NCI-H2081 (cell line): Measurements from ENCODE around the gene MEGF11.
A peak's percentile ranks its signal among the peaks of the same experiment; 100 is the strongest.

ENCODE experiments used
- DNase-seq, 2 experiments: peaks; one replicate each; lab custom pipeline; 2025; lab: John Stamatoyannopoulos, UW

Gene MEGF11

DNA sequence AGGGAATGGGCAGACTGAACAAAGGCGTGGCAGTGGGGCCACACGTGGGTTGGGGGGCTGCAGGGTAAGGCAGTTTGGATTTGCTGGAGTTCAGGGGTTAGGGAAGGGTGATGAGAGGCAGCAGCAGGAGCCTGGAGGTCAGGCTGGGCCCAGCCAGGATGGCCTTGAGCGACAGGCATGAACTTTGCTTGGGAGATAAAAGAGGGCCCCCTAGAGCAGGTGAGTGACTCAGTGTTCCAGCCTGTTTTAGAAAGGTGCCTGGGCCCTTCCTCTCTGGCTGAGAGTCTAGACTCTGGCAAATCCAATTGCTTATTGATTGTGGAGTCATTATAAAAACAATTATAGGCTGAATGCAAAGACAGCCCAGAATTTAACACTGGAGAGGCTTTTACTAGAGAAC is 309.1 kb downstream of the MEGF11 start:
- no peak for DNase-seq

DNA sequence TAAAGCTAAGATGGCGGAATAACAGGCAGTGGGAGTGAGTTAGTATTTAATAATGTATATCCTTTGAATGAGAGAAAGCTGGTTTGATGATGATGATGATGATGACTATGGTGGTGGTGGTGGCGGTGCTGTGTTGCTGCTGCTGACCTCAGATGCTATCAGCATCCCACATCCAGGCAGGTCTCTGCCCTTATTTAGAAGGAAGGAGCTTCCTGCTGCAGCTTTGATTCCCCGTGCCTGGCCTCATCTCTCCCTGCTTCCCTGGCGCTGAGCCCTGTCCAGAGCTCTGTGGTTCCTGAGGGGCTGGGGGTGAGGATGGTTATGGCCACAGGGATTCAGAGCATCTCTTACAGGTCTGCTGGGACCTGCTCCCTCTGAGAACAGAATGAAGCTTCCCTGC is 311.1 kb downstream of the MEGF11 start:
- no peak for DNase-seq

DNA sequence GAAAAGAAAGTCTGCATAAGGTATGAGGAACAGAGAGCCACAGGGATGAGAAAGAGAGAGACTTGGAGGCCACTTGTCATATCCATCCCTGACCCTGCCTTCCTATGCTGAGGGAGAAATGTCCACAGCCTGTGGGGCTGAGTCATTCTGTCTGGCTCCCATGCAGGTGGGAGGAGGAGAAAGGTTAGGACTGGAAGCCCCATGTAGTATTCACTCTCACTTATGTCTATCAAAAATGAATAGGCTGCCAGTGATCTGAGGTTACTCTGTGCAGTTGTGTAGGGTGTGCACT is 313.0 kb downstream of the MEGF11 start:
- DNase-seq = no peak

DNA sequence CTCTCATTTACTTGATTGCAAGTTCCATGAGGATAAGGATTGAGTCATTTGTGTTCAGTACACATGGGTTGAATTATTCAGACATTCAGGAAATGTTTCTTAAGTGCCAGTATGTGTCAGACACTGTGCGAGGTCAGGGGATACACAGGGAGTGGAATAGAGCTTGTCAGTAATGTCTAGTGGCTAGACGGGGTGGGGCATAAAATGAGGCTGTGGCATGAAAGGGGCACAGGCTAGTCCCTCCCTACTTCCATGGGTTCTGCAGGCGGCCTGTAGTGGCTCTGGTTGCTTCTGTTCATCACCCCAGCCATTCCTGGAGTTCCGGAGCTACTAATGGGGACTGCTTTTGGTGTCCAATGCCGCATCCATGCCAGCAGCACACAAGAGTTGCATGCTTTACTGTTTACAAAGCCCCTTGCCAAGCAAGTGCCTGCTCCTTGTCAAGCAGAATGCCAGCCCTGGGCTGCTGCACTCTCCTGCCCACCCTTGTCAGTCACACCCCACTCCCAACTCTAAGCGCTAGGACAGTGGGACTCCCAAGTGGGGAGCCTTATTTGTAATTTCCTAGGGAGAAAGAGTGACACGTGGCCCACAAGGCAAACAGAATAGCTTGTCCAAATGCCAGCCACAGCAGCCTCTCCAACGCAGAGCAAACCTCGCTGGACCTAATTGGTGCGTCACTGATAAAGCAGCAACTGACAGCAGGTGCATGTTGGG is 313.5 kb downstream of the MEGF11 start:
- DNase-seq = peak; percentile 34 to 83

DNA sequence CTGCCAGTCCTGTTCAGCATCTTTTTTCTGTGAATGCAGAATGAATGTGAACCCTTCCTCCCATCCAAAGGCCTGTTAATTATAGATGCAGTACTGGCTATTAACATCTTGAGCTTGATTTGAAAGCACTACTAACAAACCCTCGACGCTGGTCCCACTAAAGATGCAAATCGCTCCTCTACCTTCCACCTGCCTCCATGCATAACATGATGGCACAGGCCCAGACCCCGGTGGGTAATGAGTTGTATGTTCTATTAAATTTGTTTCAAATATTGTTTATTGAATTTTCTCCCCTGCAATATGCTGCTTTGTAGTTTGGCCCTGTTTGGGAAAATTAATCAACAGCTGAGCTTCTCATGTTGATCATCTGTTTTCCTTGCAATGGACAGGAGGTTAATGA is 314.9 kb downstream of the MEGF11 start:
- DNase-seq = no peak

DNA sequence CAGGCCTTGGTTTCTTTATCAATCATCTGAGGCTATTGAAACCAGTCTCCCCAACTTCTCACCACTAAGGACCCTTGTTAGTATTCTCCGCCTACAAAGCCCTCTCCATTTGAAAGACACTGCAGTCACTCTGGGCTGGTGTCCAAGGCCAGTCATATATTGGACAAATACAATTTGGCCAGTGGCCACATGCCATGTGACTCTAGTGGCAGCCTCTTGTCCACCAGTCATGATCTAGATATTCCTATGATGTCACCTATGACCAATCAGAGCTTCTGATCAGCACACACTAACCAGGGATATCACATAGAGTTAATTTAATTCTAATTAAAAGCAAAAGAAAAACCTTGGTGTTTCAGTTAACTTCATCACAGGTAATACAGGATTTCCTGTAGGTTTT is 316.1 kb downstream of the MEGF11 start:
- peak; percentile 14 to 65 for DNase-seq

DNA sequence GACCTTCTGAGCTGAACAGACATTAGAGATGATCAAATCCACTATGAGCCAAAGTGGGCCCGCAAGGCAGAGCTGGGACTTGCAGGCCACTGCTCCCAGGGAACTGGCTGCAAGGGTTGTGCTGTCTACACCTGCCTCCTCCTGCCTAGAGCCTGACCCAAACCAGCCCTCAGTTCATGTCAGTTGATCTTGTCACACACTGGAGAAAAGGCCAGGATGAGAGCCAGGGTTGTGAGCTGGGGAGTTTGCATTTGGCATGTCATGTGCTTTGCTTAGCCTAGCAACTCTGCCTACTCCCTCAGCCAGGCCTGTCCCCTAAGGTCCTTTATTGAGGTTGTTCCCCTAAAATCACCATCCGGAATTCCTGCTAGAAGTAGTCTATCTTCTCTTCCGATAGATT is 316.5 kb downstream of the MEGF11 start:
- DNase-seq = no peak

DNA sequence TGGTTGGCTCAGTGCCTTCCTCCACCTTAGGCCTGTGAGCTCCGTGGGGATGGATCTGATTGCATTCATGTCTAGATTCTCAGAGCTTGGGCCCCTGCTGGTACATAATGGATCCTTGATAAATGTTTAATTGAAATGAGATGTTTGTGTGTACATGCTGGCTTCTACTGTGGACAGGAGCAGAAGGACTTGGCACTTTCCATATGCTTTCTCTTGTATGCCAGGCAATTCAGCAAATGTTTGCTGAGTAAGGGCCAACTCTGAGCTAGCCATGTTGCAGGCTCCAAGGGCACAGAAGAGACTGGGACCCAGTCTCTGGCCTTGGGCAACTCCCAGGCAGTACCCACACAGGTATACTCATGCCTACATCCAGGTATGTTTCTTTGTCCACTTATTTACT is 317.3 kb downstream of the MEGF11 start:
- DNase-seq = peak in 1 of 2 experiments; percentile 61

DNA sequence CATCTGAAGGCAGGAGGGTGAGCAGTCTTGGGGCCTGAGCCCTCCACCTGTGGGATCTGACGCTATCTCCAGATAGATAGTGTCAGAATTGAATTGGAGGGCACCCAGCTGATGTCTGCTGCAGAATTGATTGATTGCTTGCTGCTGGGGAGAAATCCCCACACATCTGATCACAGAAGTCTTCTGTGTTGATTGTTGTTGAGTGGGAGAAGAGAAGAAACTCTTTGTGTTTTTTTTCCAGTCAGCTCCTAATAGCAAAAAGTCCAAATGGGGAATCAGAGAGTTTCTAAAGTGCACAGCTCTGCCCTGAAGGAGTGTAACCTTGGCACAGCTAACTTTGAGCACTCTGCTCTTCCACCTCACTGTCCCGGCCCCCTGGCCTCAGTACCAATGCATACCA is 318.2 kb downstream of the MEGF11 start:
- no peak for DNase-seq

DNA sequence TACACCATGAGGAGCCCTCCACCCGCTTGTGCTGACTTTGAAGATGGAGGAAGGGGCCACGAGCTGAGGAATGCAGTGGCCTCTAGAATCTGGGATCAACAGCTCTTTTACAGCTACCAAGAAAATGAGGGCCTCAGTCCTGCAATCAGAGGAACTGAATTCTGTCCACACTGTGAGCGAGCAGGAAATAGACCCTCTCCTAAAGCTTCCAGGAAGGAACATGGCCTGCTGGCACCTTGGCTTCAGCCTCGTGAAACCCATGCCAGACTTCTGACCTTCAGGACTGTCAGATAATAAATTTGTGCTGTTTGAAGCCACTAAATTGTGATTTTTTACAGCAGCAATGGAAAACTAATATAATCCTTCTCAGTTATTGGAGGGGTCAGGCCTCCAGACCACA is 322.3 kb downstream of the MEGF11 start:
- no peak for DNase-seq

DNA sequence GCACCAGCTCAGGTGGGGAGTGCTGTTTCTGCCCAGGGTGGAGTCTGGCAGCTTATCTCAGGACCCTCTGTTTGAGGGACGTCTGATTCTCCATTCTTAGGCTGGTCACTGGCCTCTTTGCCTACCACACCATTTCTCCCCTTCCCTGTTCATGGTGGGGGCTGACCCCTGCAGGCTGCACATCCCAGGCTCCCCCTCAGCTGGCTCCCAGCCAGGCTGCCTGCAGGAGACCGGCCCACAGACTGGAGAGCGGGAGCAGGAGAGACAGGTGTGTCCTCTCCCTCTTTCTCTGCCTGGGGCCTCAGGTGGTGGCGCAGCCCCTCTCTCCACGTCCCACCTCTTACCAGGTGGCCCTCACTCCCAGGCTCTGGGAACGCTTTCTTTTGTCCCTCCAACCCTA is 323.4 kb downstream of the MEGF11 start:
- DNase-seq = peak; percentile 47 to 69

DNA sequence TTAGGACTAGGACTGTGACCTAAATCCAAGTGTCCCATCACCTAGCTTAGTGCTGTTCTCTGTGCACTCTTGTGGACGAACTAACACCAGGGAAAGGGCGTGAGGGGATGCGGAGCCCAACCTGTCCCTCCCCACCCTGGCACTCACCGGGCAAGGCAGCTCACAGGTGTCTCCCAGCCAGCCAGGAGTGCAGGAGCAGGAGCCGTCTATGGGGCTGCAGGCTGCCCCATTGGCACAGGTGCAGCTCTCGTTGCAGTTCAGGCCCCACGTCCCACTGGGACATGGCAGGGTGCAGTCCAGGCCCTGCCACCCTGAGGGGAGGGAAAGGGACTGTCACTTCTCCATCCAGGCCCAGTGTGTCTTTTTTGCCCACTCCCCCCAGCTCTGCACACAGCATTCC is 324.0 kb downstream of the MEGF11 start:
- DNase-seq = no peak

DNA sequence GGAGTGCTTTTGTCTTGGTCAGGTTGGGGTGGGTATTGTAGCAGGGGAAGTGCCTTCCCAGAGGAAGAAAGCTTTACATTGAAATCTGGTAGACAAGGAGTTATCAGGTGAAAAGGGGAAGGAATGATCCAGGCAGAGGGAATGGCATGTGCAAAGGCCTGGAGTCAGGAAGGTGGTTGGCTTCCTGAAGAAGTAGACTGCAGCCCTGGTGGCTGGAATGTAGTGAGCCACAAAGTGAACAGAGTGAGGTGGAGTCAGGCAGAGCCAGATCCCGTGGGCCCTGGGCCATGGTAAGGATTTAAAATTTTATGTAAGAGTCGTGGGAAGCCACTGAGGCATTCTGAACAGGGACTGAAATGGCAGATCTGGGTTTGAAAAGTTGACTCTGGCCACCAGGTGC is 326.0 kb downstream of the MEGF11 start:
- no peak for DNase-seq

DNA sequence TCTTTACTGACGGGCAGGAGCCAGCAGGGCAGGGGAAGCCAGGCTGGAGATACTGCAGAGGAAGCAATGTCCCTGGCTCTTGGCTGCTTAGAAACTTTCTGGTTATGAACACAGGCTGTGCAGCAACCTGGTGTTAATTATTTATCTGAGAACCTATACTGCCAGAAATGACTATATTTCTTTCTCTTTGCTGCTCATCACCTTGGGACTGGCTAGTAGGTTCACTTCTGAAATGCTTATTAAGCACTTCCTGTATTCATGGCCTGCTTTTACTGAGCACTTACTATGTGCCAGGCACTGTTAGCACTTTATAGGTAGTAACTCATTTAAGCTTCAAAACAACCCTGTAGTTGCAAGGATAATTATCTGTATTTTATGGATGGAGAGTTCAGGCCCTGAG is 326.7 kb downstream of the MEGF11 start:
- DNase-seq = no peak

DNA sequence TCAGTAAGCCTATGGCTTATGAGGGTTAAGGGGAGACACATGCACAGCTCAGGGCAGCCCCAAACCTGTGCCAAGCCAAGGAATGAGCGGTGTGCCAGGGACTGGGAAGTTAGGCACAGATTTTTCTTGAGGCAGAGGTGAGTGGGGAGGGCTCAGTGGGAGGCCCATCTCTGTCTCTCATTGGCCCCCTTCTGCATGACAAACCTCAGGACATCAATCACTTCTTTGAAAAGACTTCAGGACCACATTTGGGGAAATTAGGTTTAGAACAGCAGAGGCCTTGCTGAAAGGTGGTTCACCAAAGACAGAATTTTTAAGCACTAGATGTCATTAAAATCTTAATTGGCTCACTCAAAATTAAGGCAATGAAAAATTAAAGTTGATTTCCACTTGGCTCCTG is 327.1 kb downstream of the MEGF11 start:
- no peak for DNase-seq

DNA sequence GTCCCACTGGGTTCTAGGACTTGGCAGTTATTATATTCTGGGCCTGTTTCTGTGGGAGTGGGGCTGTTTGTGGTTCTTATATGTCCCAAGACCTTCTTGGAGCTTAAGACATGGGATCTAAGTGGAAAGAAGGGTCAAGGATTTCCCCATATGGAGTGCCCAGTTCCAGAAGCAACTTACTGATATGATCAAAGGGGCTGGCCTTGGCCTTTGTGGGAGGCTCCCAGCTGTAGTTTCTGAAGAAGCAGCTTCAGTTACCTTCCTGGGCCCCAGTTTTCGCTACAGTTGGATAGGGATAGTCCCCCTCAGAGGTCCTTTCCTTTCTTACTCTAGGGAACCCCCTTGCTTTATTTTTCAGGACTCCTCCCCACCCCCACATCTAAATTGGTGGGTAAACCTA is 328.2 kb downstream of the MEGF11 start:
- DNase-seq = no peak

DNA sequence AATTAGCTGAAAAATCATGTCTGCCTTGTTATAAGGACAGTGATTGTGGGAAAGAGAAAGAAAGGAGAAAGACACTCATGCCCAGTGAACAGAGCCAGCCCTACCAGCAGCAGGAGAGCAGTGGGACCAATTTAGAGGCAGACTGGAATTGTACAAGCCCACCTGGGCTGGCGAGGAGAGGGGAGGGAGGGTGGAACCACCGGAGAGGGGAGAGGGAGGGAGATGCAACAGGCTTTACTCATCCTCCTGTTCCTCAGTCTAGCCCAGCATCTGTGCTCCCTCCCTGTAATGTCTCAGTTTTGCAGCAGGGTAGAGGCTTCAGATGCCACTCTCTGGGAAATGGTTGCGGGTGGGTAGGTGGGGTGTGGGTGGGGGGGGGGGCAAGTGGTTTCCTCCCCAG is 329.5 kb downstream of the MEGF11 start:
- DNase-seq = no peak

DNA sequence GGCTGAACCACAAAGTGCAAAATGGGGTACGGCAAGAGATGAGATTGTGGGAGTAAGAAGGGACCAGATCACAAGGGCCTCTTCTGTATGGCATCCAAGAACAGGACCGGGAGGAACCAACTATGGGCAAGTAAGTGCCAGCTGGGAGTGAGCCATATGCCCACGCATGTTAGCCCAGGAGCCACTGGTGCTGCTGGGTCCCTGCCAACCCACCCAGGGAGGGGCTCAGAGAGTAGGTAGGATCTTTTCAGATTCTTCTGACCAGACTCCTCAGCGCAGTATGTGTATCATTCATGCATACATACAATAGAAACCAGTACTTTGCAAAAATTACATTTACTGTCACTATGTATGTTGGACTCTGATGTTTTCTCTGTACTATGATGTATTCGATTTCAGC is 330.3 kb downstream of the MEGF11 start:
- DNase-seq = no peak

DNA sequence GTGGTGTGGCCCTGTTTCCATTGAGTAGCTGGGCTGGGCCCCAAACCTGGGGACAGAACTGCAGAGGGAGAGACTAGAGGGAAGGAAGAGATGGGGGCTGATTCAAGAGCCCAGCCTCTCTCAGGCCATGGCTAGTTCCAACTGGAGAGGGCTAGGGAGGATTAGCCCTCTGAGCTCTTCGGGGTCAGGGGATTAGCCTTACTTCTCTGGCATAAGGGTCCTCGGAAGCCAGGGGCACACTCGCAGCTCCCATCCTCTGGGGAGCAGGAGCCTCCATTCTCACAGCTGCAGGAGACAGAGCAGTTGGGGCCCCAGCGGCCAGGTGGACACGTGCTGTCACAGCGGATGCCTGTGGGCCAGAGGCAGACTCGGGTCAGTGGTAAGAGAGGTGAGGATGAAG is 330.9 kb downstream of the MEGF11 start:
- no peak for DNase-seq

DNA sequence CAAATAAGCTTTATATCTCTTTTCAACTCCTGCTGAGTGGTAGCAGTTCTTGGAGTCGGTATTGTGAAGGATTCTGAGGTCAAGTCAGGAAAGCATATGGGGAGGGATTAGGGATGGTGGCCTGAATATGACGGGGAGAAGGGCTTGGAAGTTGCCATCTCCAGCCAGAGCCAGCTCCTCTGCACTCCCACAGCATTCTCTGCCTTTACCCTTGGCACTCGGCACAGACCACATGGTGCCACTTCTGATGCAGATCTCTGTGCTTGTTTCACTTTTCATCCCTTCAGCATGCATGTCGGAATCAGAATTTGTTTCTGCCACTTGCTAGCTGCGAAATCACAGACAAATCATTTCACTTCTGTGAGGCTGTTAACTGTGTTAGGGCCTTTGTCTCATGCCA is 331.8 kb downstream of the MEGF11 start:
- DNase-seq = no peak

DNA sequence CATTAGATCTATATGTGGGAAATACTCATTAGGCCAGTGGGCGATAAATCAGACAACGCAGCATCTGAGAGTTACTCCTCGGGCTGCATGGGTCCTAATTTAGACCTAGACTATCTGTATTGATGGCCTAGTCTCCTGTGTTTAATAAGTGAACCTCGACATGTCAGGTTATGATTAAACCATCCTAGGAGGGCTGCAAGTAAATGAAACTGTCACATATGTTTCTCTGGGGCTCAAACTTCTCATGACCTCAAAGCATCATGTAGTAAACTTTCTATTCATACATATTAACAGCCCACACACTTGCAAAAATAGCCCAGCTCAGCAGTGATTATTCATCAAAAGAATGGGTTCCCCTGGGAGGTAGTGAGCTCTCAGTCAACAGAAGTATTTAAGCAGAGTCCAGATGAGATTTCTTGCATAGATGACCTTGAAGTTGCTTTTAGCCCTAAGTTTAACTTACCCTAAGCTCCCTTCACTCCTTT is 332.7 kb downstream of the MEGF11 start:
- DNase-seq = no peak

DNA sequence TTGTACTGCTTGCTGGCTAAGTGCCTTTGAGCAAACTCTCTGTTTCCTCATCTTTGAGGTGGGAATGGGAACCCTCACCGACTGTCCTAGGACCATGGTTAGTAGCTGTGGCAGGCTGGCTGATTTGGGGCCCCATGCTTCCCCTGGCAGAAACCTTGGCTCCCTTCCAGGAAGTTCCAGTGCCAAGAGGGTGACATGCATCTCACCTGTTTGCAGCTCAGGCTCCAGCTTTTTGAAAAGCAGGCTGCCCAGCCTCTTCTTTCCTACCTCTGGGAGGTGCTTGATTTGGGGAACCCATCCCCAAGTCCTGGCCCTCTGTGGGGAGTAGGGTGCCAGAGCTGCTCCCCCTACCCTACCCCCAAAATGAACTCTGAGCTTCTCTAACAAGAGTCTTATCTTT is 333.4 kb downstream of the MEGF11 start:
- DNase-seq = peak in 1 of 2 experiments; percentile 34

DNA sequence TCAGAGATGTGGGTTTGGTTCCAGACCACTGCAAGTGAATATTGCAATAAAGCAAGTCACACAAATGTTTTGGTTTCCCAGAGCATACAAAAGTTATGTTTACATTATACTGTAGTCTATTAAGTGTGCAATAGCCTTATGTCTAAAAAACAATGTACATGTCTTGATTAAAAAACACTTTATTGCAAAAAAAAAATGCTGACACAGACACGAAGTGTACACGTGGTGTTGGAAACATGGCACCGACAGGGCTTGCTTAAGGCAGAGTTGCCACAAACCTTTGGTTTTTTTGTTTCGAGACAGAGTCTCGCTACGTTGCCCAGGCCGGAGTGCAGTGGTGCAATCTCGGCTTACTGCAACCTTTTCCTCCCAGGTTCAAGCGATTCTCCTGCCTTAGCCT is 334.2 kb downstream of the MEGF11 start:
- no peak for DNase-seq

DNA sequence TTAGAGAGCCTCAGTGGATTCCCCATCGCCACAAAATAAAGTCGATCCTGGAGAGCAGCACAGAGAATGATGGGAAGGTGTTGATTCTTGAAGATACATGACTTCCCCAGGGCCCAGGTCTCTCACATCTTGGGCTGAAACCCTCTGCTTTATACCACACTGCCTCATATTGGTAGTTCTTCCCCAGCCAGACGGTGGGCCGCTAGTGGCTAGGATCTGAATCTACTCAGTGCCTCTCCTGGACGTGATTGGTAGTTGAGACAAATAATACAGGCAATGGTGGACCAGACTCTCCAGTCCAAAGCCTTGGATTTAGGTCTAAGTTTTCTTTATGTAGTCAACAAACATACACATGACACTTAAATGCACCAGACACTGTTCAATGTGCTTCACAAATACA is 334.6 kb downstream of the MEGF11 start:
- no peak for DNase-seq
